ENCODE results near the gene FNDC5.
A peak's percentile ranks its signal among the peaks of the same experiment; 100 is the strongest.

FNDC5 gene

DNA sequence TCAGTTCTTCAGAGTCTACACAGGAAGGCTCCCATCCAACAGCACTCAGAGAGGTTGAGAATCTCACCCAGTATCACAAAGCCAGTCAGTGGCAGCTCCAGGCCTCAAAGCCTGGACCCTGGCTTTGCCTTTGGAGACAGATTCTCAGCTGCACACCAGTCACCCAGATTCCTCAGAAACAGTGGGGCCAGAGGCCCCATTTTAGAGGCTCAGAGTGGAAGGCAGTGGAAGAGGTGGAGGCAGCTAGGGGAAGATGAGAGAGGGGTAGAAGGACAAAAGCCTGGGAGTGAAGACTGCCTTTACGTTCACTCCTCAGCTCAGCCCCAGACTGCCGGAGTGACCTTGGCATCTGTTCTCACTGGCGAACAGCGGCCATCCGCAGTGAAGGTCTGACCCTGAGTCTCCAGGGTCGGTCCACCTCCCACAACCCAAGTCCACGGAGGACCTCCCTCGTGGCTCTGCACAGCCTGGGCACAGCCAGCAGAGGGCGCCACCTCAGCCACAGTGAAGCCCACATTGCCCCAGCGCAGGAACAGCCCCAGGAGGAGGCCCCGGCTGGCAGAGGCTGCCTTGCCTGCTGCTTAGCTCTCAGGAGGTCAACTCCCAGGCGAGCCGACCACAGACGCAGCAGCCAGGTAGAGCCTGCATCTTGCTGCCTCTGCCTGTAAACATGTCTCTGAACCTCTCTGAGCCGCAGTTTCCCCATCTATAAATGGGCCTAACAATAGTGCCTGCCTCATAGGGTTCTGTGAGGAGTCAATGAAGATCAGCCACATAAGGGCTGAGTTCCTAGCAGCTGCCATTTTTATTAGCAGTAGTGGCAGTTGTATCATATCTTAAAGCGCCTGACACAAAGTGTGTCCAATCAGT is 5.9 kb upstream of the FNDC5 start:
- DNase-seq (ENCODE audit: low read depth in 2 of 2): peak; percentile 46 to 64
- H3K4me3 ChIP-seq (replicated peaks in 1 of 2; ENCODE audit: low read depth in 2 of 2, low read length in 2 of 2): no peak overlapping the region
- TF ChIP-seq, protein P1, sequence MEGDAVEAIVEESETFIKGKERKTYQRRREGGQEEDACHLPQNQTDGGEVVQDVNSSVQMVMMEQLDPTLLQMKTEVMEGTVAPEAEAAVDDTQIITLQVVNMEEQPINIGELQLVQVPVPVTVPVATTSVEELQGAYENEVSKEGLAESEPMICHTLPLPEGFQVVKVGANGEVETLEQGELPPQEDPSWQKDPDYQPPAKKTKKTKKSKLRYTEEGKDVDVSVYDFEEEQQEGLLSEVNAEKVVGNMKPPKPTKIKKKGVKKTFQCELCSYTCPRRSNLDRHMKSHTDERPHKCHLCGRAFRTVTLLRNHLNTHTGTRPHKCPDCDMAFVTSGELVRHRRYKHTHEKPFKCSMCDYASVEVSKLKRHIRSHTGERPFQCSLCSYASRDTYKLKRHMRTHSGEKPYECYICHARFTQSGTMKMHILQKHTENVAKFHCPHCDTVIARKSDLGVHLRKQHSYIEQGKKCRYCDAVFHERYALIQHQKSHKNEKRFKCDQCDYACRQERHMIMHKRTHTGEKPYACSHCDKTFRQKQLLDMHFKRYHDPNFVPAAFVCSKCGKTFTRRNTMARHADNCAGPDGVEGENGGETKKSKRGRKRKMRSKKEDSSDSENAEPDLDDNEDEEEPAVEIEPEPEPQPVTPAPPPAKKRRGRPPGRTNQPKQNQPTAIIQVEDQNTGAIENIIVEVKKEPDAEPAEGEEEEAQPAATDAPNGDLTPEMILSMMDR (IDR thresholded peaks at IDR 0.05; ENCODE audit: low read depth, low read length): peak; percentile 84

DNA sequence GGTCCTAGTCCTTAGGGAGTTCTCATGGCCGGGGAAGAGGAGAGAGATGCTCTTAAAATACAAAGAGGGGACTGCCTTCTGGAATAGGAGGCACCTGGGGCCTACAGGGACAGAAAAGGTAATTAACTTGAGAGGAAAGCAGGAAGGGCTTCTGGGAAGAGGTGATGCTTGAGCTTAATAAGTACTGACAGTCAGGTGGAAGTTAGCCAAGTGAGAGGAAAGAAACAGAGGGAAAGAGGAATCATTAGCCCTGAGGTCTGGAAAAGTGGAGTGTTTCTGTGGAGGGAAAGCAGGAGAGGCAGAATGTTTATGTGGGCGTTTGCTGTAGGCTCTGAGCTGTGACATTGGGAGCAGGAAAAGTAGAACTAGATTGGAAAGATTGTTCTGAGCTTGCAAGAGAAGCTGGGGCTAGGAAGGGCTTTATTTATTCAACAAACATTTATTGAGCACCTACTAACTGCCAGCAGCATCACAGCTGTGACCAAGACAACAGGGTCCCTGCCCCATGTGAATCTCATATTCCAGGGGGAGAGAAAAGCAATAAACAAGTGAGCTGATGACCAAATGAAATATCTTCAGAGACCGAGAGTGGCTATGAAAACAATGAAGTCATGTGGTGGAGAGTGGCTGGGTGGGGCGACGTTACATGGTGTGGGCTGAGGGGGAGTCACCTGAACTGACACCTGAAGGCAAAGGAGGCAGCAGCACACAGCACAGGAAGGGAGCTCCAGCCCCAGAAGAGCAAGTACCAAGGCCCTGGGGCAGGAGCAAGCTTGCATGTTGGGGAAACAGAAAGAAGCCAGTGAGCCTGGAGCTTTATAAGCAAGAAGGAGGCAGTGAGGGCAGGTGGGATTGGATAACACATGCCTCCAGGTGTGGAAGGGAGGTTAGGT is 4.4 kb upstream of the FNDC5 start:
- no peak overlapping the region for H3K4me3 ChIP-seq (replicated peaks in 1 of 2; ENCODE audit: low read depth in 2 of 2, low read length in 2 of 2)
- TF ChIP-seq, protein P1 (IDR thresholded peaks at IDR 0.05; ENCODE audit: low read depth, low read length): no peak
- DNase-seq (ENCODE audit: low read depth in 2 of 2): no peak

DNA sequence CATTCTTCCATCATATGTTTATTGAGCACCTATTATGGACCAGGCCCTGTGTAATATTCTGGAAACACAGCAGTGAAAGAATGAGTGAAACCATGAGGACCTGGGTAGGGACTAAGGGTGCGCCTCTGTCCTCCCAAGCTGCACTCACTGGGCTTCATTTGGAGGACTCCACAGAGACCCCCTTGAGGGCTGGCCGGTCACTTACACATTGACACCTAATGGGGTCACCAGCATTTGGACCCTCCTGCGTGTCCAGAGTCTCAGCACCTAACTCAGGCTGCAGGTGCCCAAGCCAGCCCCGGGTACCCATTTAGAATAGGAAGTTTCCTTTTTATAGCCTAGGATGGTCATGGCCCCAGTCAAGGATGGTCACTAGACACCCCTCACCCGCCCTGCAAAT is 2.8 kb upstream of the FNDC5 start:
- no peak overlapping the region for H3K4me3 ChIP-seq (replicated peaks in 1 of 2; ENCODE audit: low read depth in 2 of 2, low read length in 2 of 2)
- TF ChIP-seq, protein P1 (IDR thresholded peaks at IDR 0.05; ENCODE audit: low read depth, low read length): no peak
- DNase-seq (ENCODE audit: low read depth in 2 of 2): no peak

DNA sequence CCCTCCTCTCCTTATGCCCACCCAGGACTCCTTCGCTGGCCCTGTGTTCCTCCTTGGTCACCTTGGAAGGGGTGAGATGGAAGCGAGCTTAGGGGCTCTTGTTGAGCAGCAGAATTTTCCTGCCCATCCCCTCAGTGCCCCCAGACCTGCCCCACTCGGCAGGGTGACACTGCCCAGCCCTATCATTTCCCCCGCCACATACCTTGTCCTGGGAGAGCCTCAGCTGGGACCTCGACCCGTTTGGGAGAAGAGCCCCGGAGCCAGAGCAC is 1.4 kb upstream of the FNDC5 start:
- TF ChIP-seq, protein P1 (IDR thresholded peaks at IDR 0.05; ENCODE audit: low read depth, low read length): no peak
- no peak overlapping the region for H3K4me3 ChIP-seq (replicated peaks in 1 of 2; ENCODE audit: low read depth in 2 of 2, low read length in 2 of 2)
- DNase-seq (ENCODE audit: low read depth in 2 of 2): no peak

DNA sequence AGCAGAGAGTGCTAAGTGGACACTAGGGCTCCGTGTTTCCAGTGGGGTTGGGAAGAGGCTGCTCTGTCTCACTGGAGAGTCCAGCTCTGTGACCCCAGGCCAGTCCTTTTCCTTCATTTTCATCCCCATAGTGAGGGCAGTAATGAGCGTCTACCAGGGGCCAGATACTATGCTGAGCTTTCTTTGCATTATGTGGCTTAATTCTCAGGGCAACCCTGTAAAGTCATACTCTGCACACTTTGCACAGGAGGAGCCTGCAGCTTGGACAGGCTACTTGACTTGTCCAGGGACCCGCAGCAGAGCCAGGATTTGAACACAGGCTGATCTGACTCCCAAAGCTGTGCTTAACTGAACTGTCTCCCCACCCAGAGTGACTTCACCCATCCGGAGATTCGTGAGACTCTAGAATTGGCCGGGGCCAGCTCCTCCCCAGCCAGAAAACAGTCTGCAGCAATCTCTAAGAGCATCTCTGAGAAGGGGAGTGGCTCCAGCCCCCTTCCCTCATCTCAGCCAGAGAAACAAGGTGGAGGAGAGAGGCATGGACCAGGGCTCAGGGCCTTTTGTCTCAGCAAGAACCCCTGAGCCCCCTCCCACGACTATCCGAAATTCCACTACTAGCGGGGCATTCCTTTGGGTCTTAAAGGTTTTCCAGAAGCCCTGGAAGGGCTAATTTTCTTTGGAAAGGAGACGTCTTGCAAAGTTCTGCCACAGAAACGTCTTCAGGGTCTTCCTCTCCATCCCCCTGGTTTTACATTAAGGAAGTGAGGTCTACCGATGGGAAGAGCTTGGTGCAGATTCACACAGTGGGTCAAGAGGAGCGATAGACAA is 866 bp upstream of the FNDC5 start:
- peak in 1 of 2 donors; percentile 41 for DNase-seq (ENCODE audit: low read depth in 2 of 2)
- peak overlapping the region; percentile 43 to 45 for H3K4me3 ChIP-seq (replicated peaks in 1 of 2; ENCODE audit: low read depth in 2 of 2, low read length in 2 of 2)
- TF ChIP-seq, protein P1 (IDR thresholded peaks at IDR 0.05; ENCODE audit: low read depth, low read length): no peak

DNA sequence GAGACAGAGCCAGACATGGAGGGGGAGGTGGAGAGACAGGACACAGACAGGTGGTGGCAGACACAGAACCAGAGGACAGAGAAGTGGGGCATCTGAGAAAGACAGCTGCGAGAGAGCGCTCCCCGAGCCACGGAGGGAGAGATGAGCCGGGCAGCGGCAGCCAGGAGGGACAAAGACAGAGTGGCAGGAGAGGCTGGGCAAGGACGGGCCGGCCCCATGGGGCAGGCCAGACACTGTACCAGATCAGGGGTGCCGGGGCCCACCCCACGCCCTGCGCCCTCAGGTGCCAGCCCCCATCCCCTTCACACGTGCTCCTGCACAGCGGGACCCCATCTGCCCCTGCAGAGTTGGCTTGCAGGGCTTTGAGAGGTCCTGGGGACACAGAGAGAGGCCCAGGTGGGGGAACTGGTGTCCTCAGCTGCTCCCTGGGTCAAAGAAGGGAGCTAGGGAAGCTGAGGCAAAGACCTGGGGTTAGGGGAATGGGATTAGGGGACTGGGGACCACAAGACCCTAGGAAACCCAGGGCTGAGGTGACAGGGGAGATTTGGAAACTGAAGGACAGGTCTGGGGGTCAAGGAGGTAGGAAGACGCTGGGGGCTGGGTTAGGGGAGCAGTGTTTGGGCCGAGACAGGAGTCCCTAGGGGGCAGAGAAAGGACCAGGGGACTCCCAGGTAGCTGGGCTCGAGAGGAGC is 643 bp downstream of the FNDC5 start:
- H3K4me3 ChIP-seq (replicated peaks in 1 of 2; ENCODE audit: low read depth in 2 of 2, low read length in 2 of 2): peak overlapping the region in 1 of 2 donors; percentile 15
- no peak for DNase-seq (ENCODE audit: low read depth in 2 of 2)
- TF ChIP-seq, protein P1 (IDR thresholded peaks at IDR 0.05; ENCODE audit: low read depth, low read length): no peak

Measured in cardiac fibroblast (primary cell).